Esophagus squamous epithelium (tissue), 4 donors: ENCODE measurements around the gene CALCR.

Experiments
- POLR2A ChIP-seq, 4 donors: fragments of 450-650 bp; IDR thresholded peaks; one replicate each; pipeline ENCODE4 v1.6.1; 2017; ENCODE audit warnings: antibody characterized with exemption in 4 of 4, mild to moderate bottlenecking in 4 of 4, moderate library complexity in 3 of 4
- TF ChIP-seq, protein P1 (sequence below), 6 experiments: fragments of 450-650 bp in 4 of 6; fragments of 200-600 bp in 2 of 6; sonication (generic) in 2 of 6; IDR thresholded peaks; one replicate each; pipeline ENCODE4 v1.5.1; 2016 to 2019; ENCODE audit warnings: antibody characterized with exemption in 6 of 6, mild to moderate bottlenecking in 4 of 6, moderate library complexity in 4 of 6

DNA sequence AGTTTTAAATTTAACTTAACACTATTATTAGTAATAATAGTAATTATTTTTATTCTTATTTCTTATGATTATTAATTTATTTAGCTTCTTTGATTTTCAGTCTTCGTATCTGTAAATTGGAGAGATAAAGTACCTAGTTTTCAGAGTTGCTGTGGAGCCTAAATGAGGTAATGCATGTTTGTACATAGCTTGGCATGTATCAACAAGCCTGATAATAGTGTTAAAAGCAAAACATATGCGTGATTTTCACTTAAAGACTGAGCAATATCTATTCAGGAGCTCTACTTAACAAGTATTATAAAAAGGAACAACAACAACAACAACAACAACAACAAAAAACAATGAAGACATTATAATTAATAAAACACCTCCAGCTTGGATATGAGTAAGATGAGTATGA, 12.4 kb downstream of the CALCR start:
- no peak for TF ChIP-seq POLR2A (IDR thresholded peaks at IDR 0.05)
- TF ChIP-seq, protein P1, sequence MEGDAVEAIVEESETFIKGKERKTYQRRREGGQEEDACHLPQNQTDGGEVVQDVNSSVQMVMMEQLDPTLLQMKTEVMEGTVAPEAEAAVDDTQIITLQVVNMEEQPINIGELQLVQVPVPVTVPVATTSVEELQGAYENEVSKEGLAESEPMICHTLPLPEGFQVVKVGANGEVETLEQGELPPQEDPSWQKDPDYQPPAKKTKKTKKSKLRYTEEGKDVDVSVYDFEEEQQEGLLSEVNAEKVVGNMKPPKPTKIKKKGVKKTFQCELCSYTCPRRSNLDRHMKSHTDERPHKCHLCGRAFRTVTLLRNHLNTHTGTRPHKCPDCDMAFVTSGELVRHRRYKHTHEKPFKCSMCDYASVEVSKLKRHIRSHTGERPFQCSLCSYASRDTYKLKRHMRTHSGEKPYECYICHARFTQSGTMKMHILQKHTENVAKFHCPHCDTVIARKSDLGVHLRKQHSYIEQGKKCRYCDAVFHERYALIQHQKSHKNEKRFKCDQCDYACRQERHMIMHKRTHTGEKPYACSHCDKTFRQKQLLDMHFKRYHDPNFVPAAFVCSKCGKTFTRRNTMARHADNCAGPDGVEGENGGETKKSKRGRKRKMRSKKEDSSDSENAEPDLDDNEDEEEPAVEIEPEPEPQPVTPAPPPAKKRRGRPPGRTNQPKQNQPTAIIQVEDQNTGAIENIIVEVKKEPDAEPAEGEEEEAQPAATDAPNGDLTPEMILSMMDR (IDR thresholded peaks at IDR 0.05): no peak
